Panc1 (cell line): ENCODE data around the gene TJP1. TPM values are rescaled to one million over a fixed set of nuclear protein-coding genes. Genes with fewer than 3 reads are reported as not detected.

Experiments
- ATAC-seq: fragments of 200-7000 bp; cut with Tn5 transposase; 2 replicates; pipeline ENCODE4 v1.9.1; 2020; ENCODE audit warnings: mild to moderate bottlenecking, moderate library complexity
- BruUV-seq: library from RNA; stranded (reverse); fragments of 400-500 nt; replicated peaks from 2 replicates; lab custom pipeline; 2021; lab: Mats Ljungman, UMichigan
- CTCF ChIA-PET: fragments of 300-600 bp; sonication (Branson Sonifier 250); formaldehyde crosslinking; loops from one replicate; lab custom pipeline; 2022; ENCODE audit warnings: antibody characterized with exemption; lab: Charles Lee
- POLR2A ChIA-PET: fragments of 300-600 bp; sonication (Branson Sonifier 250); formaldehyde crosslinking; loops from one replicate; lab custom pipeline; 2022; ENCODE audit warnings: antibody characterized with exemption; lab: Charles Lee
- DNase-seq: peaks from one replicate; pipeline ENCODE4 v3.0.0-alpha.2; 2010; ENCODE audit warnings: low read depth, low spot score
- H3K27ac ChIP-seq: 2 replicates; pipeline ENCODE4 v1.5.1; 2011; ENCODE audit warnings: mild to moderate bottlenecking, low read length, inconsistent platforms
- H3K27me3 ChIP-seq: fragments of 200-500 bp; sonication (Bioruptor generic); 2 replicates; pipeline ENCODE4 v1.6.0; 2014; ENCODE audit warnings: low read length, inconsistent platforms; ENCODE audit not compliant: control insufficient read depth, insufficient read depth
- H3K36me3 ChIP-seq: fragments of 200-500 bp; sonication (Bioruptor generic); 2 replicates; pipeline ENCODE4 v1.5.1; 2014; ENCODE audit warnings: inconsistent platforms, mild to moderate bottlenecking, low read length, moderate library complexity; ENCODE audit not compliant: control insufficient read depth, insufficient read depth
- H3K4me1 ChIP-seq: 2 replicates; pipeline ENCODE4 v1.5.1; 2011; ENCODE audit warnings: inconsistent platforms, mild to moderate bottlenecking, low read length, moderate library complexity; ENCODE audit not compliant: control insufficient read depth, insufficient read depth
- H3K4me3 ChIP-seq, 2 experiments: 2 replicates each; pipeline ENCODE4 v1.5.1; 2011 to 2012; ENCODE audit warnings: low read depth in 2 of 2, low read length in 2 of 2, mild to moderate bottlenecking in 2 of 2, inconsistent platforms in 1 of 2, moderate library complexity in 1 of 2
- H3K9me3 ChIP-seq: fragments of 200-500 bp; sonication (Bioruptor generic); 2 replicates; pipeline ENCODE4 v1.5.1; 2014; ENCODE audit warnings: low read depth, mild to moderate bottlenecking, inconsistent platforms, low read length, moderate library complexity; ENCODE audit not compliant: control insufficient read depth, insufficient read depth
- CTCF ChIP-seq: fragments of 450-650 bp; IDR thresholded peaks from 2 replicates; pipeline ENCODE4 v1.5.1; 2017; ENCODE audit warnings: mild to moderate bottlenecking
- POLR2AphosphoS5 ChIP-seq: IDR thresholded peaks from 2 replicates; pipeline ENCODE4 v1.6.1; 2012; ENCODE audit warnings: mild to moderate bottlenecking, low read depth, low read length, moderate library complexity
- REST ChIP-seq, 2 experiments: IDR thresholded peaks; 2 replicates each; pipeline ENCODE4 v1.6.1; 2011 to 2012; ENCODE audit warnings: low read depth in 2 of 2, control low read depth in 1 of 2, low read length in 1 of 2, mild to moderate bottlenecking in 1 of 2, moderate library complexity in 1 of 2; ENCODE audit not compliant: insufficient read depth in 1 of 2
- SIN3A ChIP-seq: IDR thresholded peaks from 2 replicates; pipeline ENCODE4 v1.6.1; 2012; ENCODE audit warnings: low read depth, mild to moderate bottlenecking, low read length, moderate library complexity, borderline replicate concordance; ENCODE audit not compliant: insufficient read depth
- TCF7L2 ChIP-seq: IDR thresholded peaks from 2 replicates; pipeline ENCODE4 v1.6.1; 2011; ENCODE audit warnings: mild to moderate bottlenecking, low read depth, low read length, inconsistent platforms
- in situ Hi-C: cut with HindIII; loops from 2 replicates; pipeline ENCODE4 v1.10.0; 2016; ENCODE audit warnings: low sequenced_read_pairs, low pct_unique_long_range_greater_than_20kb
- intact Hi-C: fragments of 100-400 bp; cut with micrococcal nuclease; formaldehyde crosslinking; loops from one replicate; pipeline ENCODE4 v1.10.0; 2022; ENCODE audit not compliant: unreplicated experiment
- total RNA-seq: library from RNA; stranded (reverse); gene quantifications from one replicate; pipeline ENCODE4 v1.2.1, GENCODE V29; 2021; ENCODE audit not compliant: unreplicated experiment

Gene TJP1
- total RNA-seq, 1 experiment from 2014 or later = 79.1 TPM

GRCh38 chr15:29726553-29726952 lies 95.7 kb downstream of the TJP1 start:
- in situ Hi-C loops (no loop called here), intact Hi-C loops (no loop called here)
- ChIA-PET CTCF (no interaction called here), POLR2A (no interaction called here)
- no peaks in the 10 kb centered on the region for H3K9me3 ChIP-seq
- H3K36me3 ChIP-seq = peaks cover 14% of the 10 kb centered on the region
- H3K27me3 ChIP-seq = no peaks in the 10 kb centered on the region
- no TSS peak for BruUV-seq
- no peak overlapping the region for H3K4me3 ChIP-seq
- no peak overlapping the region for H3K27ac ChIP-seq
- DNase-seq = no peak
- H3K4me1 ChIP-seq = no peaks in the 10 kb centered on the region
- TF ChIP-seq POLR2AphosphoS5 (no peak), REST (IDR thresholded peaks at IDR 0.05; ENCODE audit: insufficient read depth in 1 of 2, low read depth in 2 of 2, low read length in 1 of 2) (no peak), TCF7L2 (no peak), CTCF (no peak)
- ATAC-seq = no peak

GRCh38 chr15:29724026-29724425 lies 98.2 kb downstream of the TJP1 start:
- ChIA-PET CTCF (interaction anchor here (0.6 kb wide), 1 partner anchor 17 kb away, joined by 5 read pairs; no protein-coding TSS in a partner anchor), POLR2A (no interaction called here)
- no peaks in the 10 kb centered on the region for H3K27me3 ChIP-seq
- H3K4me3 ChIP-seq = no peak overlapping the region
- no peak overlapping the region for H3K27ac ChIP-seq
- no peaks in the 10 kb centered on the region for H3K4me1 ChIP-seq
- intact Hi-C loops = no loop called here
- TF ChIP-seq POLR2AphosphoS5 = no peak
- no peak for TF ChIP-seq TCF7L2
- TF ChIP-seq CTCF = no peak
- TF ChIP-seq SIN3A = no peak
- TF ChIP-seq REST (IDR thresholded peaks at IDR 0.05; ENCODE audit: insufficient read depth in 1 of 2, low read depth in 2 of 2, low read length in 1 of 2) = no peak
- peaks cover 24% of the 10 kb centered on the region for H3K36me3 ChIP-seq
- DNase-seq = no peak
- no peaks in the 10 kb centered on the region for H3K9me3 ChIP-seq
- ATAC-seq = no peak
- no TSS peak for BruUV-seq
- in situ Hi-C loops = no loop called here
